Medulla oblongata (tissue), 1 donor: ENCODE measurements around the gene SLC25A10.

Source experiments
- DNase-seq: peaks from one replicate; pipeline ENCODE4 v3.0.0-alpha.2; 2015; ENCODE audit errors: extremely low spot score

The SLC25A10 gene

DNA sequence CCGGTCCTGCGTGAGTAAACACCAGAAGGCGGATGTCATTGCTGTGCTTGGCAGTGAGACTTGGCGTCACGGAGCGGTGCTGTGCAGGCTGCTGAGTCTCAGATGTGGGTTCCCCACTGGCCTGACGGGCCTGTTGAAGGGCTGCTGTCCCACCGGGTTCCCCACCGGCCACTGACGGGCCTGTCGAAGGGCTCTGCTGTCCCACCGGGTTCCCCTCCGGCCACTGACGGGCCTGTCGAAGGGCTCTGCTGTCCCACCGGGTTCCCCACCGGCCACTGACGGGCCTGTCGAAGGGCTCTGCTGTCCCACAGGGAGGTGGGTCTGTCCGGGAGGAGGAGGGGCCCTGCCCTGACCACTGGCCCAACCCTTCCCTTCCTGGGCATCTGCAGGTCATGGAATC, 25.5 kb upstream of the SLC25A10 start:
- DNase-seq: no peak

GRCh38 chr17:81687770-81688541, 24.1 kb upstream of the SLC25A10 start:
- DNase-seq: no peak

GRCh38 chr17:81688616-81689015, 23.5 kb upstream of the SLC25A10 start:
- no peak for DNase-seq

DNA sequence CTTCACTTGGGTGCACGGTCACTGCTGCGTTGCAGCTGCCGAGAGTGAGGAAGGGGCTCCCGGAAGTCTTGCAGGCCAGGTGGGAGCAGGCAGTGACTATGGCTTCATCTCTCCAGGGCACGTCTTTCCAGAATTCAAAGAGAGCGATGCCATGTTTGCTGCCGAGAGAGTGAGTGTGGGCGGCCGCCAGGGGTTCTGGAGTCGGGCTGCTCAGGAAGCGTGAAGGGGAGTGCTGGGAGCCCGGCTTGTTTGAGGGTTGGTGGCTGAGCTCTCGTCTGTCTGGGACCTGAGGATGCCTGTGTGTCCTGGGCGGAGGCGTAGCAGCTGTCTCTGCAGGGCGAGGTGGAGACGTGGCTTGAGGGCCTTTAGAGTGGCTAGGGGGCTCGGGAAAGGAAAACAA, 22.0 kb upstream of the SLC25A10 start:
- DNase-seq: no peak

DNA sequence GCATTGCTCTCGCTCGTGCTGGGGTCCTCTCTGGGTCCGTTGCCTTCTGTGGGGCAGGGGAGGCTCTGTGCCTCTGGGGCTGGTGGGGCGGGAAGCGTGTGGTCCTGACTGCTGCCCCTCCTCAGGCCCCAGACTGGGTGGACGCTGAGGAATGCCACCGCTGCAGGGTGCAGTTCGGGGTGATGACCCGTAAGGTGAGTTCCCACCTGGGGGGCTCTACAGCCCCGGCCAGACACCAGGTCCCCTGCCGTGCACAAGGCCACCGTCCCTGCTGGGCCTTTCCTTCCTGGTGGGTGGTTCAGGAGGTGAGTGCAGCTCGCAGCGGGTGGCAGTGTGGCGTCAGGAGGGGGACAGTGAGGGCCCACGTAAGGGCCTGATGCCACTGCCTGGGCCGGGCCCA, 21.5 kb upstream of the SLC25A10 start:
- DNase-seq: no peak

GRCh38 chr17:81691196-81691595, 20.9 kb upstream of the SLC25A10 start:
- no peak for DNase-seq

DNA sequence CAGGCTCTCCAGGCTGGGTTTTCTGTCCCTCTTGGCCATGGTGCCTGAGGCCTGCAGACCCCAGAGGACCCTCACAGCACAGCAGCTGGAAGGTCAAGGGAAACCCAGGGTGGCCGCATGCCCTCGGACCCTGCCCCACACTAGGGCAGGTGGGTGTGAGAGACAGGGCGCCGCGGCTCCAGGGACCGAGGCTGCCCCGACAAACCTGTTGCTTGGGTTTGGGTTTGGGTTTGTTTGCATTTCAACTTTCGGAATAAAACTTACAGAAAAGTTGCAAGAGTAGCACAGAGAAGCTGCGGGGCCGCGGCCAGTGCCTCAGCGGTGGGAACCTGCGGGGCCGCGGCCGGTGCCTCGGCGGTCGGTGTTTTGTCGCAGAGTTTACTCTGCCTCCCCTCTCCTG, 20.5 kb upstream of the SLC25A10 start:
- DNase-seq: no peak

DNA sequence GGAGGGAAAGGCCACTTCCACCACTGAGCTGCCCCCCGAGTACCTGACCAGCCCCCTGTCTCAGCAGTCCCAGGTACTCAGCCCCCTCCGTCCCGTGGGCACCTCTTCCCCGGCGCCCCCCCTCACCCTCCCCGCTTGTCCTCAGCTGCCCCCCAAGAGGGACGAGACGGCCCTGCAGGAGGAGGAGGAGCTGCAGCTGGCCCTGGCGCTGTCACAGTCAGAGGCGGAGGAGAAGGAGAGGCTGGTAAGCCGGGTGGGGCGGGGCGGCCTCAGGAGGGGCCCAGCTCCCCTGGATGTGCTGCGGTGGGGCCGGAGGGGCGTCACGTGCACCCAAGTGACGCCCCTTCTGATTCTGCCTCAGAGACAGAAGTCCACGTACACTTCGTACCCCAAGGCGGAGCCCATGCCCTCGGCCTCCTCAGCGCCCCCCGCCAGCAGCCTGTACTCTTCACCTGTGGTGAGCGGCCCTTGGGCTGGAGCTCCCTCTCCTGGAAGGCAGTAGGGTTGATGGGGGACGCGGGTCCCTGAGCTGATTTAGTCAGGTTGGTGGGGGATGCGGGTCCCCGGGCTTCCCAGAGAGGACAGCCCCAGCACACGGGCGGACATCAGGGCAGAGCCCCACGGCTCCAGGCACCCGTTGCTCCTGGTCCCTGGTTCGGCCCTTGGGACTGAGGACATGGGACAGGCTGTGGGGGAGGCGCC, 18.4 kb upstream of the SLC25A10 start:
- no peak for DNase-seq

DNA sequence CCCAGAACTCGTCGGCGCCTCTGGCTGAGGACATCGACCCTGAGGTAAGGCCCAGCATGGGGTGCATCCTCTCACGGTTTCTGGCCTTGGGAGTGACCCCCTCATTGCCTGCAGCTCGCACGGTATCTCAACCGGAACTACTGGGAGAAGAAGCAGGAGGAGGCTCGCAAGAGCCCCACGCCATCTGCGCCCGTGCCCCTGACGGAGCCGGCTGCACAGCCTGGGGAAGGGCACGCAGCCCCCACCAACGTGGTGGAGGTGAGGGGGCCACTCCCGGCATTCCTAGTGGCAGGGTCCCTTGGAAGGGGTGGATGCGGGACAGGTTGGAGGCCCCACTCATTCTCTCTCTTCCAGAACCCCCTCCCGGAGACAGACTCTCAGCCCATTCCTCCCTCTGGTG, 17.3 kb upstream of the SLC25A10 start:
- no peak for DNase-seq

- no peak for DNase-seq
Observed at GRCh38 chr17:81695211-81695610, 16.9 kb upstream of the SLC25A10 start.

- DNase-seq: no peak
Observed at GRCh38 chr17:81695801-81696200, 16.3 kb upstream of the SLC25A10 start.

GRCh38 chr17:81696218-81696941, 15.7 kb upstream of the SLC25A10 start:
- DNase-seq: no peak

DNA sequence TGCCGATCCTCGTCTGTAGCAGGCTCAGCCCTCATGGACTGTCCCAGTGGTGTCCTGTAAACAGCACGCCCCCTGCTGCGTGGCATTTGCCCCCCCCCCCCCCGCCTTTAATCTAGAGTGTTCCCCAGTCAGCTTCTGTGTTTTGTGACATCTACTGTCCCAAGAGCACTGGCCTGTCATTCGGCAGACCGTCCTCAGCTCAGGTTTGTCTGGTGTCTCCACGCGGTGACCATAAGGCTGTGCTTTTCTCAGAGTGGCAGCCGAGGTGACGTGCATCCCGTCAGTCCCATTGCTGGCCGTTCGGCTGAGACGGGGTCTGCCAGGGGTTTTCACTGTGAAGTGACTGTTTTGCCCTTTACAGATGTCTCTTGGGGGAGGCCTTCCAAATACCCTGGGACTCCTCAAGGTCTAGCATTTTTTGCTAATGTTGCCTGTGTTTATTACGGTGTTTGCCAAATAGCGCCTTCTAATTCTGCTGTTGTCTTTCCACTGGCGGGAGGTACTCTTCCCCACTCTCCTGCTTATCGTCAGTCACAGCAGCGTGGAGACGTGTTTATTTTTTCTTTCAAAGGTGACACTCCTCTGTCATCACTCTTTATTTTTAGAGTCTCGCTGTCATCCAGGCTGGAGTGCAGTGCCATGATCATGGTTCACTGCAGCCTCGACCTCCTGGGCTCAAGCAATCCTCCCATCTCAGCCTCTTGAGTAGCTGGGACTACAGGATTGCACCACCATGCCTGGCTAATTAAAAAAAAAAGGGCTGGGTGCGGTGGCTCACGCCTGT, 14.6 kb upstream of the SLC25A10 start:
- DNase-seq: no peak

GRCh38 chr17:81700353-81701287, 11.5 kb upstream of the SLC25A10 start:
- no peak for DNase-seq

- no peak for DNase-seq
Observed at GRCh38 chr17:81701288-81702071, 10.6 kb upstream of the SLC25A10 start.

GRCh38 chr17:81702934-81703746, 8.9 kb upstream of the SLC25A10 start, which contains the start of gene MRPL12:
MRPL12 (plus strand) TSS chr17:81703367; CDS start chr17:81703502, 135 bp downstream.
- peak; percentile 98 for DNase-seq

DNA sequence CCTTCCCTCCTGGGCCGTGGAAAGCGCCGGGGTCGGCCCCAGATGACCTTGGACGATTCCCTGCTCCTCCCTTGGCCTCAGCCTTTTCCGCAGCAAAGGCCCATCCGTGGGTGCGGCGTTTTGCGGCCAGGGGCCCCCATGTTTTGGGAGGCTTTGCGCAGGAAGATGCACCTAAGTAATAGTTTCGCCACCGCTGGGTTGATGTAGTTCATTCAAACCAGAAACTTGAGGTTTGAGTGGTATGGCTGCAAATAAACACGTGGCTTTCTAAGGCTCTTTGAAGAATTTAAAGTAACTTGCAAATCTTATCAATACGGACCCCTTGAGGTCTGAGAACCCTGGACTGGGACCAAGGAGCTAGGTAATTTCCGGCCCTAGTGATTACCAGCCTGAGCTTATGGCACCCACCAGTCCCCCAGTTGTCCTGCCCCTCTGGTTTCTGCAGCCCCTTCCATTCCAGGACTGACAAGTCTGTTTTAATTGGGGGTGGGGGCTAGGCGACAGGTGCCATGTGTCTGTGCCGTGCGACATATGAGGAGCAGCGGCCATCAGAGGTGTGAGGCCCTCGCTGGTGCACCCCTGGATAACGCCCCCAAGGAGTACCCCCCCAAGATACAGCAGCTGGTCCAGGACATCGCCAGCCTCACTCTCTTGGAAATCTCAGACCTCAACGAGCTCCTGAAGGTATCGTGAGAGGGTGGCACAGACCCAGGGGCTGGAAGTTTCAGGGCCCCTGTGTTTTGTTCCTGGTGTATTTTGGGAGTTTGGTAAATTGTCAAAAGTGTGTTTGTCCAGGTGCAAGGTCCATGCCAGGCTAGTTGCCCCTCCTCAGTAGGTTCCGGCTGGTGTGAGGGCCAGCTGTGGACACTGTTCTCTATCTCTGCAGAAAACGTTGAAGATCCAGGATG, 8.1 kb upstream of the SLC25A10 start:
- no peak for DNase-seq
